ENCODE results near the gene ARRB1.

Gene ARRB1

GRCh38 chr11:75277991-75278790, 73.3 kb downstream of the ARRB1 start:
- in situ Hi-C loops (cut with MboI; ENCODE audit: low sequenced_read_pairs), result loop anchor here (5.0 kb wide), 1 partner anchor 109 kb away; no protein-coding TSS in a partner anchor

GRCh38 chr11:75277211-75277805, 74.2 kb downstream of the ARRB1 start:
- in situ Hi-C loops (cut with MboI; ENCODE audit: low sequenced_read_pairs), result loop anchor here (5.0 kb wide), 1 partner anchor 110 kb away; no protein-coding TSS in a partner anchor

- in situ Hi-C loops (cut with MboI; ENCODE audit: low sequenced_read_pairs), result loop anchor here (5.0 kb wide), 1 partner anchor 111 kb away; no protein-coding TSS in a partner anchor
Measured at GRCh38 chr11:75276686-75277085, 74.8 kb downstream of the ARRB1 start.

GRCh38 chr11:75276186-75276585, 75.3 kb downstream of the ARRB1 start:
- in situ Hi-C loops (cut with MboI; ENCODE audit: low sequenced_read_pairs), result loop anchor here (5.0 kb wide), 1 partner anchor 111 kb away; no protein-coding TSS in a partner anchor

- in situ Hi-C loops (cut with MboI; ENCODE audit: low sequenced_read_pairs), result loop anchor here (5.0 kb wide), 1 partner anchor 112 kb away; no protein-coding TSS in a partner anchor
Measured at GRCh38 chr11:75275581-75275980, 75.9 kb downstream of the ARRB1 start.

GRCh38 chr11:75274716-75275115, 76.7 kb downstream of the ARRB1 start:
- in situ Hi-C loops (cut with MboI; ENCODE audit: low sequenced_read_pairs), result loop anchor here (5.0 kb wide), 1 partner anchor 113 kb away; no protein-coding TSS in a partner anchor

- in situ Hi-C loops (cut with MboI; ENCODE audit: low sequenced_read_pairs), result no loop called here
Measured at GRCh38 chr11:75273411-75274391, 77.8 kb downstream of the ARRB1 start.

GRCh38 chr11:75272821-75273301, 78.6 kb downstream of the ARRB1 start:
- in situ Hi-C loops (cut with MboI; ENCODE audit: low sequenced_read_pairs), result no loop called here

DNA sequence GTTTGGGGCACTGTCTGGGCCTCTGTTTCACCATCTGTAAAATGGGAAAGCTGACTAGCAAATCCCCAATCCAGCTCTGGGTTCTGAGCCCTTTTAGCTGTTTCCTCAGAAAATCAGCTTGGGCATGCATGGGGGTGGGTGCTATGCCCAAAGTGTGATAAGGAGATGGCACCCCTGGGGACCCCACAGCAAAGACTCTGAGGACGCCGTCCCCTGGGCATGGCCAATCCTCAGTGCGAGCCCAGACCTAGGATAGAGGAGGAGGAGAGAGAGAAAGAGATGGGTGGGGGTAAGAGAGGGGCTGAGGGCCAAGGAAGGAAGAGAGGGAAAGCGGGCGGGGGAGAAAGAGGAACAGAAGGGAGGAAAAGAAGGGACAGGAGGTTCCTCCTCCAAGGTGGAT, 79.1 kb downstream of the ARRB1 start:
- in situ Hi-C loops (cut with MboI; ENCODE audit: low sequenced_read_pairs), result no loop called here

DNA sequence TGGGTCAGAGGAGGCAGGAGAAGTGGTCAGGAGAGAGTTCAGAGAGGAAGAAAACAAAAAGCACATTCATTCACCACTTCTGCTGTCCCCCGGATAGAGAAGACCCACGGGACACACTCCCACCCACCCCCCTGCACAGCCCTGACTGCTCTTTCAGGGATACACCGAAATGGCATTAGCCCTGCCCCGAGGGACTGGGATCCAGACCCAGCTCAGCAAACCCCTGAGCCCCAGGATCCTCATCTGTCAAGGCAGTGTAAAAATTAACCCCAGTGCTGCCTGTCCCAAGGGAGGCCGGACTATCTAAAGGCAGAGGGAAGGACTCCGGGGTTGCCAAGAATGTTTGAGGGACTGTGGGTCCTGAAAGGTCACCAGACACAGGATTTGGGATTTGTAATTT, 79.7 kb downstream of the ARRB1 start:
- in situ Hi-C loops (cut with MboI; ENCODE audit: low sequenced_read_pairs), result no loop called here

DNA sequence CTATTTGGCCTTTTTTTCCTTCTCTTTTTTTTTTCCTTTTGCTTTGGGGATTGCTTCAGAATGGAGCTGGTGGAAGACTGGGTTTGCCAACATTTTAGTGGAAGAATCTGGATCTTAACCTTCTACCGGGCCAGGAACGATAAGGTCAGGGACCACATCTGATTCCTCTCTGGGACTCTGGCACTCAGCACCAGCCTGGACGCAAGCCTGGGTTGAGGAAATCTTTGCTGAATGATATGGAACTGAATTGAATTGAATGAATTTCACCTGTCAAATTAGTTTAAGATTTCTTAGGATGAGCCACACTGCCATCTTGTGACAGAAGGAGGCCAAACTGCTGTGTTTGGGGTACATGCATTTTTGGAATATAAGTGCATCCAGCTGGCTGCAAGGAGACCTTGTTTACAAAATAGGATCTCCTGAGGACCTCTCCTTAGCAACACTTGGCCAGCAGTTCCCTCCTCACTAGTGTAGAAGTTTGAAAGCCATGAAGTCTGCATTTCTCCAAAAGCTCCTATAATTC, 80.5 kb downstream of the ARRB1 start:
- in situ Hi-C loops (cut with MboI; ENCODE audit: low sequenced_read_pairs), result no loop called here

DNA sequence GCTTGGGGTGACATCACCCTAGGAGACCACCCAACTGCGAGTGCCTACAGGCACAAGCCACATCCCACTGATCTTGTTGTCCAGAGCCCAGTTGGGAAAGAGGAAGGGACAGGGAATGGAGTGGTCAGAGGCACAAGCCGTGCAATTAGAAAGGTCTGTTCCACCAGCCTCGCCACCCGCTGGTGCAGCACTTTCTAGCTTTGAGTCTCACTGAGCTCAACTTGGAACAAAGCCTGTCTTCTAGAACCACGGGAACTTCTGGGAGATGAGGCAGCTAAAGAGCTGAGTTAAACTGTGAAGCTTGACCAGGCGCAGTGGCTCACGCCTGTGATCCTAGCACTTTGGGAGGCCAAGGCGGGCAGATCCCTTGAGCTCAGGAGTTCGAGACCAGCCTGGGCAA, 81.6 kb downstream of the ARRB1 start:
- in situ Hi-C loops (cut with MboI; ENCODE audit: low sequenced_read_pairs), result no loop called here

DNA sequence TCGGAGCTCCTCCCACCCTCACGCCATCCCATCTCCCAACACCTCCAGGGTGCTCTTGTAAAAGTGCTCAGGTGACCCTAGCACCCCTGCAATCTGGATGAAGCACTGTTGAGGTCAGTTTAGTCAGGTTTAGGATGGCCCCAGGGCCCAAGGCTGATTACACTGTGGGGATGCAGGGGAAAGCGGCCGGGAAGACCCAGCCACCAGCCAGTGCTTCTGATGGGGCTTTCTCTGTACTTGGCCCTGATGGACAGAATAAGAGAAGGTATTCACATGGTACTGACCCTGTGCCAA, 82.1 kb downstream of the ARRB1 start:
- in situ Hi-C loops (cut with MboI; ENCODE audit: low sequenced_read_pairs), result no loop called here

- in situ Hi-C loops (cut with MboI; ENCODE audit: low sequenced_read_pairs), result no loop called here
Measured at GRCh38 chr11:75268626-75269366, 82.7 kb downstream of the ARRB1 start.

DNA sequence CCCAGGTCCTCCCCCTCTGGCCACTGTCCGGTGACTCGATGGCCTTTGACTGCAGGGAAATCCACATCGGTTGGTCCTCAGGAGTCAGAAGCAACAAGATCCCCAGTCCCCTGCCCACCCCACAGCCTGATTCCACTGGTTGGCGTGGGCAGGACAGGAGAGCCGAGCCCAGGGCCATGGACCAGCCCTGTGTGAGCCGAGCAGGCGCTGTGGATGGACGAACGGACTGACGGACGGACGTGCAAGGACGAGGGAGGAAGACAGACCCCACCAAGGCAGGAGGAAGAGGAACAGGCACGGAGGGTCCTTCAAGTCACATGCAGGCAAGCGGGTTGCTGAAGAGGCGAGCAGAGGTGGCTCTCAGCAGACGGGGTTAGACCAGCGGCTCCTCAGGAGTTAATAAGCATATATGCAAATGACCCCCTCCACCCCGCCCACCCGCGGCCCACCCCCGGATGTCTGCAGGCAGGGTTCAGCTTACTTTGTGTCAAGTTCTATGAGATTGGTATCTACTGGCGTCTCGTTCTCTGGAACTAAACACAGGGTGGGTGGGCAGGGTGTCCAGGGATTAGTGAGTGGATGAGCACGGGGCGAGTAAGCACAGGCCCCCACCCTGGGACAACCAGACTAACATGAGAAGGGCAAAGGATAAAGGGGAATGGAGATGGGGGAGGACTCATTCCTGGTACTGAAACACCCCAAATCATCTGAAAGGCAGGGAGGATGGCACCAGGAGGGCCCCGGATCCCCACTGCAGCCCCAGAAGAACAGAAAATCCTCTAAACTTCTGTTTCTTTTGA, 84.1 kb downstream of the ARRB1 start:
- in situ Hi-C loops (cut with MboI; ENCODE audit: low sequenced_read_pairs), result no loop called here

GRCh38 chr11:75265851-75266531, 85.5 kb downstream of the ARRB1 start:
- in situ Hi-C loops (cut with MboI; ENCODE audit: low sequenced_read_pairs), result no loop called here

DNA sequence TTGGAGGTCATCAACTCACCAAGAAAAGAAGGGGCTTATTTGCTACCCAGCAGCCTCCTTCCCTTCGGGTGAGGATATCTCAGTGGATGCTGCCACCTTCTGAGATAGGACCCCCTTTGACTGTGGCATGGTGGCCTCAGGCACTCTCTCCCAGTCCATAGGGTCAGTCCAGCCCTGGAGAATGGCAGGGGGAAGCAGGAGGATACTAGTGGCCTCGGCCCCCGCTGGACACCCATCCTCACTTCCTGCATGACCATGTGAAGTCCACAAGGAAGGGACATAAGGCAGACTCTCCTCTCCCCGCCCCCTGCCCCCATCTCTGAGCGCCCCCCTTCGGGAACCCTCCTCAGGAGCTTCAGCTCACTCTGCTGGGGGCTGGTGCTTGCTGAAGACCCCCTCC, 86.5 kb downstream of the ARRB1 start:
- in situ Hi-C loops (cut with MboI; ENCODE audit: low sequenced_read_pairs), result no loop called here

- in situ Hi-C loops (cut with MboI; ENCODE audit: low sequenced_read_pairs), result no loop called here
Measured at GRCh38 chr11:75264356-75264755, 87.1 kb downstream of the ARRB1 start.

DNA sequence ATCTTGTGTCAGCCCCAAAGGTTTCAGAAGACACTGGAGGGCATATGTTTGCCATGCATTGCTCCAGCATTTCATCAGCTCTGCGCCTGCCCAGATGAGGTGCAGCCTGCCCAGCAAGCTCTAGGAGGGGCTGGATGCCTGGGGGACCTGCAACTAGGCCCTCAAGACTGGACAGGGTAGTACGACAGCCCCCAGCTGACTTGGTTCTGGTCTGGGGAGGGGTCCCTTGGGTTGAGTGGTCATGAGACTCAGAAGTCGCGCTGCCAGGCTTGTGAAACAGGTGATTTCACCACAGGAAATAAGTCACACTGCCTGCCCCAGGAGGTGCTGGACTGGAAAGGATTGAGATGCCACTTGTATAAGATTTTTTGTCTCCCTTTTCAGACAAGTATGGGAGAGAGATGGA, 87.5 kb downstream of the ARRB1 start:
- in situ Hi-C loops (cut with MboI; ENCODE audit: low sequenced_read_pairs), result no loop called here
